Neural cell (in vitro differentiated cells): ENCODE measurements around the gene CRYZL1.

ENCODE experiments used
- CTCF ChIP-seq: fragments of 450-650 bp; IDR thresholded peaks from 2 replicates; pipeline ENCODE4 v1.5.1; 2014; ENCODE audit warnings: antibody characterized with exemption, mild to moderate bottlenecking, moderate library complexity; ENCODE audit not compliant: poor library complexity, severe bottlenecking
- EP300 ChIP-seq: fragments of 450-650 bp; conservative IDR thresholded peaks from 2 replicates; pipeline ENCODE4 v1.6.1; 2014; ENCODE audit warnings: antibody characterized with exemption, mild to moderate bottlenecking, moderate library complexity; ENCODE audit not compliant: poor library complexity, severe bottlenecking

GRCh38 chr21:33578214-33578613, 63.3 kb downstream of the CRYZL1 start:
- TF ChIP-seq CTCF = no peak
- TF ChIP-seq EP300 = no peak
